Stimulated activated CD4-positive, alpha-beta T cell treated with anti-CD3 and anti-CD28 coated beads, Interleukin-4, amount 100 ng/mL, for 4 hours (primary cell): Measurements from ENCODE around the gene COL6A2.
"Not testable (repeated sequence)": the region's sequence is repeated elsewhere in the genome, so short reads cannot be mapped to it uniquely, and the experiment has no call there.

Experiments used
- DNase-seq, 2 experiments: peaks; one replicate each; pipeline ENCODE4 v3.0.0-alpha.2; 2020

The COL6A2 gene

DNA sequence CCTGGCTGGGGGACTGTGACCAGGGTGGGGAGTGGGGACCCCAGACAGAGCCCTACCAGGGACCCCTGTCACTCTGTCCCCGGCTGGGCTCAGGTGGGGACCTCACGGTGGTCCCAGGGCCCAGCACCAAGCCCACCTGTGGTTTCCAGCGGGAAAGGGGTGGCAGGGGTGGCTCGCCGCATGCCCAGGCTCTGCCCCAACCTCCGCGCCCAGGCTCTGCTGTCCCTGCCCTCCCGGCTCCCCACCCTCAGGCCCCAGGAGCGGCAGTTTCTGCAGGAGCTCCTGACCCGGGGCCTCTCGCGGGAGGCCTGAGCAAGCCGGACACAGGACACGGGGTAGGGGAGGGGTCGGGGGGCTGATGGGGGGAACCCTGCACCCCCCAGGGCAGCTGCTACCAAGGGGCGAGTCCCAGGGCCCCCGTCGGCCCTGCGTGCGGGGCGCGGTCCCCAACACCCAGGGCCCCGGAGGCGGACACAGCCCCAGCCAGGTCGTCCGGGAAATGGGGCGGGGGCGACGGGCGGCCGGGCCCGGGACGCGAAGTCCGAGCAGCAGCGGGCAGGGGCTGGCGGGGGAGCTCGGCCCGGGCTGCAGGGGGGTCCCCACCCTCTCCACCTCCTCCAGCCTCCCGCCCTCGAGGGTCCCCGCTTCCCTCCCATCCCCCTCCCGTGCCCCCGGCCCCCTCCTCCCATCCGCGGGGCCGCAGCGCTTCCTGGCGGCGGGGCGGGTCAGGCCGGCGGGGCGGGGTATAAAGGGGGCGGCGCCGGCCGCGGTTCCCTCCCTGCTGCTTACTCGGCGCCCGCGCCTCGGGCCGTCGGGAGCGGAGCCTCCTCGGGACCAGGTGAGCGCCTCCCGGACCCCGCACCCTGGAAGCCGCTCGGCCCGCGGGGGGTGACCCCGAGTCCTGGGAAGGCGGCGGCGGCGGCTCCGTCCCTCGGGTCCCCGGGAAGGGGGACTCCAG lies at the start of gene COL6A2:
TSS of gene COL6A2 (plus strand) at position 777 of the 958 bp plus-strand sequence.
- peak; percentile 38 to 64 for DNase-seq

DNA sequence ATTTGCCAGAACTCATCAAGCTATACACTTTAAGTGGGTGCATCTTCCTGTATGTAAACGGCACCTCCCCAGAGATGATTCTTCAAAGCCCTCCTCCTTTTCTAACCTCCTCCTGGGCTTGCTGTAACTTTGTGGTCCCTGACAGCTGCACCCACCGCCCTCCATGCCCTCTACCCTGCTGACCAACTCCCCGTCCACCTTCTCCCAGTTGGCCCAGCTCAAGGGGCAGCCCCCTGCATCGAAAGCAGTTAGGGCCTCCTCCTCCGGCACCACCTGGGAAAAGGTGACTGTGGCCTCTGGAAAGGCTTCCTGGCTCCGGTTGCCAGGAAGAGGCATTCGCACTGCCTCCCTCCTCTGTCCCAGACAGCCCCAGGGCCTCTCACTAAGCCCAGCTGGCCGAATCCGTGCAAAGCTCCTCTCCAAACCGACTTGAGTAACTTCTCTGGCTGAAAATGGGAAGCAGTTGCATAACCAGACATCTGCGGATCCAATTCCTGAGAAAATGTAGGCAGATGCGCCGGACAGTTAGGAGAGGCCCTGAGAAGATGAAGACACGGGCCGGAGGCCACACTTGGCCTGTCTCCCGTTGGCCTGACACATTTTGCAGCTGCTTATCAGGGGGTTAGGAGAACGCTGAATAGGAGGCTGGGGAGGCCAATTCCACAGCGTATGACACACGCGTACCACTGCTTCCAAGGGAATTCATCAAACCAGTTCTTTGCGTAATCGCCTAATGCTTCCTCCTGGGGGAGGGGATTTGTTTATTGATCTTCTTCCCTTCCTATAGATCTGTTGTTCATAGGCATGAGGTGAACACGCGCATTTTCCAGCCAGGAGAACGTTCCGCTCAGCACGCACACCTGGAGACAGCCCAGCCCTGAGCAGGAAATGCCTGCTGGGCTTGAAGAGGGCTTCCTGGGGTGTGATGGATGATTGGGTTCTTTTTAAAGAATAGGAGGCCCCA lies 48.7 kb upstream of the COL6A2 start:
- no peak for DNase-seq

DNA sequence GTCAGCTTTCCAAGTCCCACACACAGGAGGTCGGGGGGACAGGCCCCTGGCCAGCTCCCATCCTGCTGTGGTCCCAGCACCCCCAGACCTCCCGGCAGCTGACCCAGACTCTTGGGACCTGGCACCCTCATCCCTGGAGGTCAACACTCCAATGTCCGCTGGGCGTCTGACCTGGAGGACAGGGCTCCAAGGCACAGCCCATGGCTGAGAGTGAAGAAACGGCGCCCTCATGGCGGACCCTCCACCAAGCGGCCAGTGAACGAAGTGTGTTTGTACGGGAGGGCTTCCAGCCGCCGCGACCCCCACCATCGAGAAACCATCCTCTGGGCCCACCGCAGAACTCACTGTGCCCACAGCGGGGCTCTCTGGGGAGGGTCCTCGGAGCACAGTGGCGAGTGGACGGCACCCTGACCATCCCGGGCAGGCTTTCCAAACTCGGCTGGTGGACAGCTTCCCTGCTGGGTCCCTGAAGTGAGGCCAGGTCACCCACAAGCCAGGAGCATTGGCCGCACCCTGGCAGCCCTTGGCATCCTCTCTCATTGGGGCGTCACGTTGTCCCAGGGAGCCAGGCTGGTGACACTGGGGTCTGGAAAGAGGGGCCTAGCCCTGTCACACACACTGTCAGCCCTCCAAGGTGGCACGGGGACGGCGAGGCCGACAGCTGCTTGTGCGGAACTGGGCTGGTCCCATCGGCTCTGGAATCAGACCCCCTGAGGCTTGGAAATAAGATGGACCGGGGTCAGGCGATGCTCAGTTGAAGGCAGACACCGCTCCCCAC lies 47.8 kb upstream of the COL6A2 start:
- no peak for DNase-seq

GRCh38 chr21:46050668-46051378 lies 47.1 kb upstream of the COL6A2 start:
- no peak for DNase-seq

- DNase-seq = no peak
These were observed 46.5 kb upstream of the COL6A2 start for GRCh38 chr21:46051379-46051770.

- DNase-seq = no peak
These were observed 45.9 kb upstream of the COL6A2 start for GRCh38 chr21:46051821-46052675.

- DNase-seq = peak; percentile 16 to 45
These were observed 44.9 kb upstream of the COL6A2 start for GRCh38 chr21:46052703-46053651.

DNA sequence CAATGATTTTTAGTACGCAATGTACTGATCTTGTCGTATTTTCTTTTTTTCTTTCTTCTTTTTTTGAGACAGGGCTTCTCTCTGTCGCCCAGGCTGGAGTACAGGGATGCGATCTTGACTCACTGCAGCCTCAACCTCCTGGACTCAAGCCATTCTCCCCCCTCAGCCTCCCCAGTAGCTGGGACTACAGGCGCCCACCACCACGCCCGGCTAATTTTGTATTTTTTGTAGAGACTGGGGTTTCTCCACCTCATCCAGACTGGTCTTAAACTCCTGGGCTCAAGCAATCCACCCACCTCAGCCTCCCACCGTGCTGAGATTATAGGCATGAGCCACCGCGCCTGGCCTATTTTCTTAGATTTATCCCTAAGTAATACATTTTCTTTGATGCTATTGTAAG lies 43.9 kb upstream of the COL6A2 start:
- no peak for DNase-seq

DNA sequence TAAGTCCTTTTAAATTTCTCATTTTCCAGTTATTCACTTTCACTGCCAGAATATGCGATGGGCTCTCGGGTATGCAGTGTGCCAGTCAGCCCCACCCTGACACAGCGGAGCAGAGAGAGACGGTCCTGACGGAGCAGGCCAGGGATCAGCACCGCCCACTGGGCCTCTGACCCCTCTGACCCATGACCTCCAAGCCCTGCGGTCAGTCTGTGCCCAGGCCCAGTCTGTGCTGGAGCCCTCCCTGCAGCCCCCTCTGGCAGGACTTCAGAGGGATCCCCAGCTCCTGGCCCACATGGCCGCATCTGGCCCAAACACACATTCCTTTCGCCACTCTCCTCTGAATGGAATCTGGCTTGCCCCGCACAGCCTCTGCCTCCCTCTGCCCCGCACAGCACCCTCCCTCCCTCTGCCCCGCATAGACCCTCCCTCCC lies 43.4 kb upstream of the COL6A2 start:
- DNase-seq = no peak

- DNase-seq = no peak
These were observed 42.0 kb upstream of the COL6A2 start for GRCh38 chr21:46055863-46056281.

DNA sequence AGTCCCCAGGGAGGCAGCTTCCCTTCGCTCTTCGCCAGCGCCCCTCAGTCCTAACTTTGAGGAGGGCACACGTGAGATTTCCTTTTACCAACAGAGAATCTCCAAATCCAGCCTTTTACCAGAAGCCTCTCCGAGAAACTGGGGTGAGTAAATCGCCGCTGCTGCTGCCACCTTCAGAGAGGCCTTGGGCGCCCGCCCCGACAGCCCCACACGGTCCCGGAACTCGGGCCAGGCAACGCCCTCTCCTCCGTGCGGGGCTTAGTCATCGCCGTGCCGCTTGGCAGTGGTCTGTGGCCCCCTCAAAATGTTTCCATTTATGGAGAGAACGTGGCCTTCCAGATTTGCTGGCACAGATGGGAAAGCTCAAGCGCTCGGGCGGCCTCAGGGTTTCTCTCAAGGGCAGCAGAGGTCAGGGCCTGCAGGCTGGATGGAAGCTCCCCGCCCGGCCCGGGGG lies 41.4 kb upstream of the COL6A2 start:
- DNase-seq = no peak

DNA sequence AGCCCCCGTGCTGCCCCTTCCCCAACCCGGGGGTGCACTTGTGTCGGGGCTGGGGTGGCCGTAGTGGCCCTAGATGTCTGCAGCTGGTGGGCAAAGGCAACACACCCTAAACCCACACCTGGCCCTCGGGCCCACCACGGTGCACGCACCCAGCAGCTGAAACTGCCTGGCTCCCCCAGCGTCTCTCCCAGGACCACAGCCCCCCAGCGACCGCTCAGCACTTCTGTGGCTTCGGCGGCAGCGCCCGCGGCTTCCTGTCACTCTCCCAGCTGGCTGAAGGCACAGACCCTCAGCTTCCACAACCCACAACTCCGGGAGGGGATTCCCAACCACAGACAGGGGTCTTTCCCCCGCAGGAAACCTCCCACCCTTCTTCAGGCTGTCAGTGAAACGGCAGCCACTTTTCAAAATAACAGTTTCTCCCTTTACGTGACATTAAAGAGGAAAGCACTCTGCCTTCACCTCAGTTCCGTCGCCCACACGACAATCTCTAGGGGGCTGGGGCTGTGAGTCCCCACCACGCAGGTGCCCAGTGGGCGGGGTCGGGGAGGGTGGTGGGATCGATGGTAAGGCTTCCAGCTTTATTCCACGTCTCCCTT lies 40.7 kb upstream of the COL6A2 start:
- DNase-seq = peak in 1 of 2 experiments; percentile 14

- no peak for DNase-seq
These were observed 40.1 kb upstream of the COL6A2 start for GRCh38 chr21:46057710-46058241.

DNA sequence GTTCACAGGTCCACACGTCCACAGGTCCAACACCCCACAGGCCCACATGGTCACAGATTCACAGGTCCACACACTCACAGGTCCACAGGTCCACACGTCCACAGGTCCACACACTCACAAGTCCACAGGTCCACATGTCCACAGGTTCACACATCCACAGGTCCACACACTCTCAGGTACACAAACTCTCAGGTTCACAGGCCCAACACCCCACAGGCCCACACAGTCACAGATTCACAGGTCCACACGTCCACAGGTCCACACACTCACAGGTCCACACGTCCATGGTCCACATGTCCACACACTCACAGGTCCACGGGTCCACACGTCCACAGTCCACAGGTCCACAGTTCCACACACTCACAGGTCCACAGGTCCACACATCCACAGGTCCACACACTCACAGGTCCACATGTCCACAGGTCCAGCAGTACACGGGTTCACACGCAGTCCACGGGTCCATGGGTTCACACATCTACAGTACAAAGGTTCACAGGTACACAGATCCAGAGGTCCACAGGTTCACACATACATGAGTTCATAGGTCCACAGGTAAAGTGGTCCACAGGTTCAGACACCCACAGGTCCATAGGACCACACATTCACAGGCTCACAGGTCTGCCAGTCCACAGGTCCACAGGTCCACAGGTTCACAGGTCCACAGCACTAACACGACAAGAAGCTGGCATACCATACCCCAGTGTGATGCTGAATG lies 39.3 kb upstream of the COL6A2 start:
- DNase-seq = no peak

DNA sequence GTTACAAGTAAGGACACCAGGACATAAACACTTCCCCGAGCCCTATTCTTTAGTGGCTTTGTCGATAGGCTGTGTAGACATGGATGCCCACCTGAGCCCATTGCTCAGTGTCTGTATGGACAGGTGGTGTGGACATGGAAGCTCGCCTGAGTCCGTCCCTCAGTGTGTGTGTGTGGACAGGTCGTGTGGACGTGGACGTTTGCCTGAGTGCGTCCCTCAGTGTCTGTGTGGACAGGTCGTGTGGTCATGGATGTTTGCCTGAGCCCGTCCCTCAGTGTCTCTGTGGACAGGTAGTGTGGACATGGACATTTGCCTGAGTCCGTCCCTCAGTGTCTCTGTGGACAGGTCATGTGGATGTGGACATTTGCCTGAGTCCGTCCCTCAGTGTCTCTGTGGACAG lies 38.7 kb upstream of the COL6A2 start:
- no peak for DNase-seq

DNA sequence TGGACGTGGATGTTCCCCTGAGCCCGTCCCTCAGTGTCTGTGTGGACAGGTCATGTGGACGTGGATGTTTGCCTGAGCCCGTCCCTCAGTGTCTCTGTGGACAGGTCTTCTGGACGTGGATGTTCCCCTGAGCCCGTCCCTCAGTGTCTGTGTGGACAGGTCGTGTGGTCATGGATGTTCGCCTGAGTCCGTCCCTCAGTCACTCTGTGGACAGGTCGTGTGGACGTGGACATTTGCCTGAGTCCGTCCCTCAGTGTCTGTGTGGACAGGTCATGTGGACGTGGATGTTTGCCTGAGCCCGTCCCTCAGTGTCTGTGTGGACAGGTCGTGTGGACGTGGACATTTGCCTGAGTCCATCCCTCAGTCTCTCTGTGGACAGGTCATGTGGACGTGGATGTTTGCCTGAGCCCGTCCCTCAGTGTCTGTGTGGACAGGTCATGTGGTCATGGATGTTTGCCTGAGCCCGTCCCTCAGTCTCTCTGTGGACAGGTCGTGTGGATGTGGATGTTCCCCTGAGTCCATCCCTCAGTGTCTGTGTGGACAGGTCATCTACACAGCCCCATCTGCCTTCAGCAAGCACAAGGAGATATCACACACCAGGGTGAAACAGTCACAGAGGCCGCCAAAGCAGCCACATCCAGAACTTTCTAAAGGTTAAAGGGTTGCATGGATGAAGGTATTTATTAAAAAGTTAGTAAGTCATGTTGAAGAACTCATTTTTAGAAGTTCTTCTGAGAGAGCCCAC lies 38.0 kb upstream of the COL6A2 start:
- not testable (repeated sequence) for DNase-seq

DNA sequence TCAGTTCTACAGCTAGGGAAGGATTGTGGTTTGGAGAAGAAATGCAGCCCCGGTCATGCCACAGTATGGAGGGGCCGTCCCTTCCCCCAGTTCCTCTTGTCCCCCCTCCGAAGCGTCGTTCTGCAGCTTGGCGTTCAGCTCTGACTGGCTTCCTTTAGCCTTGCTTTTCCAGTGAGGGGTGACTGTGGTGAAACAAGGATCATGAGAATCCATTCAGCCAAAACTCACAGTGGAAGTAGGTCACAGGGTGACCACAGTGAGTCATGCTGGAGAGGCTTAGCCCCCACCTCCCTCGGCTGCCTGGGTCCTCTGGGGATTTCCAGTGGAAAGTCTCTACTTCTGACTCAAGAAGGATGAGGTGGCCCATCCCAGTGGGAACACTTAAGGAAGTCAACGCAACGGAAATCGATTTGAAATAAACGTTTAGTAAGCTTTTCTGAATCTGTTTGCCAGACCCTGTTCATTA lies 37.3 kb upstream of the COL6A2 start:
- no peak for DNase-seq
